HG02798 (cell line): ENCODE measurements around the gene SEMA3F.
"Not testable (repeated sequence)": the region's sequence is repeated elsewhere in the genome, so short reads cannot be mapped to it uniquely, and the experiment has no call there.

Experiments
- ATAC-seq: cut with Tn5 transposase; IDR thresholded peaks from one replicate; pipeline ENCODE4 v1.9.1; 2021; ENCODE audit warnings: mild to moderate bottlenecking; ENCODE audit not compliant: unreplicated experiment, poor library complexity

SEMA3F gene

GRCh38 chr3:50205413-50206276 lies 50.5 kb downstream of the SEMA3F start:
- ATAC-seq, result no peak

GRCh38 chr3:50207359-50208042 lies 52.4 kb downstream of the SEMA3F start:
- ATAC-seq, result no peak

GRCh38 chr3:50208677-50209344 lies 53.7 kb downstream of the SEMA3F start:
- no peak for ATAC-seq

GRCh38 chr3:50210176-50210509 lies 55.0 kb downstream of the SEMA3F start:
- ATAC-seq, result no peak

DNA sequence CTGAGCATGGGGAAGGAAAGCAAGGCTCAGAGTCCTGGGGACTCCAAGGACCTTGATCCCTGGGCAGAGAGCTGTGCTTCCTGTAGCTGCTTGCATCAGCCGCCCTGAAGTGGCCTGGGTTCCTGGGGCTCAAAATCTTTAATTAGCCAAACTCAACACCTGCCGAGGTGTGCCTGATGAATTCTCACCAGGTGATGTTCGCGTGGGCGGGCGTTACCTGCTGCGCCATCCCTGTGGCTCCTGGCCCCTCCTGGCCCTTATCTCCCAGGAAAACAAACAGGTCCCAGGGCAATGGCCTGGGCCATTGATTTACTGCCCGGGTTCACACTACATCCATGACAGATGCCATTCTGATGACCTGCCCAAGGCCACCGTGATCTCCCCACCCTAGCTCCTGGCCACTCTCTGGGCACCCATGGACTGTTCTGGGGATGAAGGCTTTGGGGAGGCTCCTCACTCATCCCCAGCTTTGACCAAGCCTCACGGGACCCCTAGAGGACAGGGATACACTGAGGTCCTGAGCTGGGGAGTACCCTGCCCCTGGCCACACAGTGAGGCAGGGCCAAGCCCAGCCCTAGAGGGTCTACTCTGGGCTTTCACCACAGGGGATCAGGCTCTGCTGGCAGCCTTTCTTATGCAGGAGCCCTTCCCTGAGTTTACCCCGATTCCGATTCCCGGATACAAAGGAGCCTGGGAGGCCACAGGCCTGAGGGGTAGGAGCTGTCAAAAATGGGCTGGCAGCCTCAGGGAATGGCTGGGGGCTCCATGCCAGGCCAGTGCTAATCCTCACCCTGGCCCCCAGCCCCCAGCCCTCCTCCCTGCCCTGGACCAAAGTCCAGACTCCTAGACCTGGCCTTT lies 55.6 kb downstream of the SEMA3F start:
- ATAC-seq, result no peak

GRCh38 chr3:50211368-50211717 lies 56.2 kb downstream of the SEMA3F start:
- ATAC-seq, result not testable (repeated sequence)

GRCh38 chr3:50211930-50212329 lies 56.8 kb downstream of the SEMA3F start:
- ATAC-seq, result no peak

DNA sequence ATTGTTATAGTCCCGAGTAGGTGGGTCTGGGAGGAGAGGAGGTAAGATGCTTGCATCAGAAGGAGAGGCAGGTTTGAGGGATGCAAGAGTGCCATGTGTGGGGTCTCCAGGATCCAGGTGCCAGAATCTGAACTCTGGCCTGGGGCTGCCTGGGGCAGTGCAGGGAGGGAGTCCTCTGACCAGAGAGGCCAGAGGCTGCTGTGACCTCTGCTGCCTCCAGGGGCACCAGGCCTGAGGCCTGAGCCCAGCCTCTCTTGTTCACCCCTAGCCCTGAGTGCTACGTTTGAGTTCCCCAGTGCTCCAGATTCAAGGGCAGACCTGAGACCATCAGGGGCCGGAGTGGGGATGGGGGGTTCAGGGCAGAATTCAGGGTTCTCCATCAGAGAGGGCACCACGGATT lies 57.4 kb downstream of the SEMA3F start:
- no peak for ATAC-seq

DNA sequence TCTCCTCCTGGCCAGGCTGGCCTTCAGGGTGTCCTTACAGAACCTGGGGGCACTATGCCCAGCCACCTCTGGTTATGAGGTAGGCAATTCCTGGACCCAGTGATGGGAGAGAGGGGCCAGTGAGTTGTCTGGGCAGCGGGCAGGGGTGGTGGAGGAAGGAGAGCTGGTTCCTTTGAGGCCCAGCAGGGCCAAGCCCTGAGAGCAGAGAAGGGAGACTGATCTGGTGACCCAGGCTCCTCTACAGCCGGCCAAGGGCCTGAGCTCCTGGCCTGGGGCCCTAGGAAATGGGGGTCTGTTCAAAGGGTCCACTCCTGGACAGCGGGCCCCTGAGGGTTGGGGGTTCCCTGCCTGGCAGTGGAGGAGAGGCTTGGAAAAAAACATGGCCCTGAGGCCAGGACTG lies 57.8 kb downstream of the SEMA3F start:
- no peak for ATAC-seq

DNA sequence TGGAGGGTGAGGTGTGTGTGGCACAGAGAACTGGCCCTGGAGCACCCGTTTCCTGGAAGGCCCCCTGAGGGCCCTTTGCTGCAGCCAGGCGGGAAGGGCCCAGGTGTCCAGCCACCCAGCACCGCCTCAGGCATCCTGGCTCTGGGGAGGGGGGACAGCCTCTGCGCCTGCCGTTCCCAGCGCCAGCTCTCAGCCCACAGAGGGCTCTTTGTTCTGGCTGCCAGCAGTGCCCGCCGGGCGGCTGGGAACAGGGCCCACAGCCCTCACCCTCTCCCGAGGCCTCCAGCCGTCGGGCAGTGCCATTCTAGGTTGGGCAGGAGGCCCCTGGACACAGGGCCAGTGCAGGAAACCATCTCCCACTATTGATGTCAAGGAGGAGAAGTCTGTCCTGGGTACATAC lies 58.2 kb downstream of the SEMA3F start:
- ATAC-seq, result no peak

DNA sequence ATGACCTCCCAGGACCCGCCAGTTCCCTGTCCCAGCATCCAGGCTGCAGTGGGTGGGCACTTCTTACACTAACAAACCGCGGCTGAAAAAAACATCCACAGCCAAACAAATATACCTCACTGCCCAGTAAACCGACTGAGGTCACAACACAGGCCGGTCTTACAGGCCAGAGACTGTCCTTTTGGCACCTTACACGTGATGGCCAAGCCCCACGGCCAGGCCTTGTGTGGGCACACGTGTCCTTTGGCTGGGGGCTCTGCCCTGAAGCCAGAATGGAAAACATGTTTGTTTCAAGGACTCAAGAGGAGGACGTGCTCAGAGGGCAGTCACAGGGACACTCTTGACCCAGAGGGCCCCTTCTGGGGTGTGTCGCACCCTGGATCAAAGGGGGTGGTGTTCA lies 59.7 kb downstream of the SEMA3F start:
- ATAC-seq, result no peak

DNA sequence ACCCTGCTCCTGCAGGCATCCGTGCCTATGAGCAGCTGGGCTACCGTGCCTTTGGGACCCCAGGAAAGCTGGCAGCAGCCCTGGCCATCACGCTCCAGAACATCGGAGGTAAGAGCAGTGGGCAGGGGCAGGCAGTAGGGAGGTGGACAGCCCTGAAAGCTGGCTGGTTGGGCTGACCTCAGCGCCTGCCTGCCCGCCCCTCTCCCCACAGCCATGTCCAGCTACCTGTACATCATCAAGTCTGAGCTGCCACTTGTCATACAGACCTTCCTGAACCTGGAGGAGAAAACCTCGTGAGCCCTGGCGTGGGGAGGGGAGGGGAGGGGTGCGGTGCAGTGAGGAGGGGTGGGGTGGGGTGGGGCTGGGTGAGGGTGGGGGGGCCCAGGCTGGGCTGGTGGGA lies 60.4 kb downstream of the SEMA3F start:
- ATAC-seq, result no peak

GRCh38 chr3:50217681-50218080 lies 62.6 kb downstream of the SEMA3F start:
- ATAC-seq, result no peak

DNA sequence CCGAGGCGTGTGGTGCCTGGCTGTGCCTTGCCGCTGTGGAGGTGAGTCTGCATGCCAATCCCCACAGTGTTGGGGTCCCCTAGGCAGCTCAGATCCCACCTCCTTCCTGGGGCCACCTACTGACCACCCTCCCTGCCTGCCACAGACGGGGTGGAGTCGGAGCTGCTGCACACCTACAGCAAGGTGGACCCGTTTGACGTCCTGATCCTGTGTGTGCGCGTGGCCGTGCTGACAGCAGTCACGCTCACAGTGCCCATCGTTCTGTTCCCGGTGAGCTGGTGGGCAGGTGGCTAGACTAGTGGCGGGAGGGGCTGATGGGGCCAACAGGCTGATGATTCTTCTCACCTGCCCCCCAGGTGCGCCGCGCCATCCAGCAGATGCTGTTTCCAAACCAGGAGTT lies 63.3 kb downstream of the SEMA3F start:
- ATAC-seq, result no peak

DNA sequence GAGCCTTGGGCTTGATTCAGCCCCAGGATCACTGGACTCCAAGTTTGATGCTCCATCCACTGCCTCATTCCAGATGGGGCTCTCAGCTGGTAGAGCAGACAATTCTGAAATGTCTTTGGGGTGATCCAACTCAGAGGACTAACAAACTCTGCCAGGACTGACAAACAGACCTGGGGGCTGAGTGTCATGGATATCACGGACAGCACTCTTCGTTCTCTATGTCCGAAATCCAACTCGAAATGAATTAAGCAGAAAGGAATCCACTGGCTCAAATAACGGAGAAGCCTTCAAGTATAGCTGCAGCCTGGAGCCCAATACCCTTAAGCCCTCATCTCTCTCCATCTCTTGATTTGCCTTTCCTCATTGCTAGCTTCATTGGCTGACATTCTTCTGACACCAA lies 64.2 kb downstream of the SEMA3F start:
- no peak for ATAC-seq

DNA sequence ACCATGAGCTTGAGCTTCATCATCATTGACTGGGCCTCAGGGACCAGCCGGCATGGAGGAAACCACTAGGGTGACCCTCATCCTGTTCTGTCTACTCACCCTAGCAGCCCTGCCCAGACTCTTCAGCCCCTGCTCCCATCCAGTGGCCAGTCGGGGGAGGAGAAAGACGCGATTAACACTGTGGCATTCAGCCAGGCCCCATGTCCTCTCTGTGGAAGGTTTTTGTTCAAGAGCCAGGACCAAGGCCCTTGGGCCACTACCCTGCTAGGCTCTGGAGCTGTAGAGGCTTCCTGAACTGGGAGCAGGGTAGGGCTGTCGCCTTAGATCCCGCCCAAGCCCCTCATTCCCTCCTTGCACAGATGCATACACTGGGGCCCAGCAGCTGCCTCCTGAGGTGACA lies 65.0 kb downstream of the SEMA3F start:
- ATAC-seq, result no peak

DNA sequence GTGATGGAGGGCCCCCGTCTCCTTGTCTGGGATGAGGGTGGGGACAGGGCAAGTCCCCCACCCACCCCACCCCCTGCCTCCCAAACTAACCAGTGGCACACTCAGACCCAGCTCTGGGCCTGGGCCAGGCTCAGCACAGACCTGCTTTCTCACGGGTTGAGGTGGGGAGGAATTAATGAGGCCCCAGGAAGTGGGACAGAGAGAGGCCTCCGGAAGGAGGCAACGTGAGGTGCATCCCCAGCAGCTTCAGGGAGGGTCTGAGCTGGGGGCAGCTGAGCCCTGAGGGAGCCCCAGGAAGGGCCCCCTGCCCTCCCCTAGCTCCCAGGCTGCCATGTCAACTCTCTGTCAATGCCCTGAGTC lies 65.9 kb downstream of the SEMA3F start:
- no peak for ATAC-seq

GRCh38 chr3:50221411-50222168 lies 66.5 kb downstream of the SEMA3F start:
- no peak for ATAC-seq

- no peak for ATAC-seq
These were observed 67.0 kb downstream of the SEMA3F start for GRCh38 chr3:50222169-50222528.

DNA sequence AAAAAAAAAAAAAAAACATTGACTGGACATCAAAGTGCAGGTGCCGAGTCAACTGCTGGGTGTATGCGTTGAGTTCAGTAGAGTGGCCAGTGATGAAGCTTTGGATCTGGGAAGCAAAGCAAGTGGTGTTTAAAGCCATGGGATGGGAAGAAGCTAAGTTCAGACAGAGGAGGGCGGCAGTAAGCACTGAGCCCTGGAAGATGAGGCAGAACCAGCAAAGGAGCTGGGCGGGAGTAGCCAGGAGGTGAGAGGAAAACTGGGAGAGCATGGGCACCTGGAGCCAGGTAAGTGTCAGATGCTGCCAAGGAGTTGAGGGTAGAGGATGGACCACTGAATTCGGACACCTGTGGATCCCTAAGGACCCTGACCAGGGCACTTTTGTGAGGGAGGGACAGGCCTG lies 69.5 kb downstream of the SEMA3F start:
- no peak for ATAC-seq
